Stimulated activated naive CD8-positive, alpha-beta T cell treated with anti-CD3 and anti-CD28 coated beads, Interleukin-15, amount 100 ng/mL, for 72 hours (primary cell): ENCODE results near the gene NUDT14.

Experiments
- ATAC-seq: fragments of 150-1000 bp; cut with Tn5 transposase; 2 replicates; pipeline ENCODE4 v1.10.0; 2021; ENCODE audit warnings: mild to moderate bottlenecking, moderate library complexity
- DNase-seq, 2 donors: peaks; one replicate each; pipeline ENCODE4 v3.0.0; 2021 to 2022
- H3K27ac Mint-ChIP-seq, 2 donors: one replicate each; pipeline ENCODE4 v1.8.0; 2022; ENCODE audit warnings: mild to moderate bottlenecking in 2 of 2, mixed read lengths in 2 of 2, moderate library complexity in 2 of 2
- H3K27me3 Mint-ChIP-seq: one replicate; pipeline ENCODE4 v1.8.0; 2022; ENCODE audit warnings: mixed read lengths
- H3K4me1 Mint-ChIP-seq: one replicate; pipeline ENCODE4 v1.8.0; 2022; ENCODE audit warnings: mild to moderate bottlenecking, mixed read lengths
- H3K4me3 Mint-ChIP-seq, 2 donors: one replicate each; pipeline ENCODE4 v1.8.0; 2022; ENCODE audit warnings: mild to moderate bottlenecking in 2 of 2, mixed read lengths in 2 of 2, moderate library complexity in 1 of 2
- H3K9me3 Mint-ChIP-seq, 2 donors: one replicate each; pipeline ENCODE4 v1.8.0; 2022; ENCODE audit warnings: mixed read lengths in 2 of 2

NUDT14 gene

DNA sequence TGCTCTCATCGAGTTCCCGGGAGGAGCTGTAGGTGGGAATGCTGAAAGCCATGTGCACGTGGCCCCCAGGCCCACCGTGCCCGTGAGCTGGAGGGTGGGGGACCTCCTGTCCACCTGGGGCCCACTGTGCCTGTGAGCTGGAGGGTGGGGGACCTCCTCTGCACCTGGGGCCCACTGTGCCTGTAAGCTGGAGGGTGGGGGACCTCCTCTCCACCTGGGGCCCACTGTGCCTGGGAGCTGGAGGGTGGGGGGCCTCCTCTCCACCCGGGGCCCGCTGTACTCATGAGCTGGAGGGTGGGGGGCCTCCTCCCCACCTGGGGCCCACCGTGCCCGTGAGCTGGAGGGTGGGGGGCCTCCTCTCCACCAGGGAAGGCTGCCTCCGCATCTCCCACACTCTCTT, 13.9 kb upstream of the NUDT14 start:
- H3K4me1 Mint-ChIP-seq: peaks cover 59% of the 10 kb centered on the region
- peaks cover 61% of the 10 kb centered on the region for H3K27me3 Mint-ChIP-seq
- DNase-seq: no peak
- H3K27ac Mint-ChIP-seq: no peak overlapping the region
- ATAC-seq: peak; percentile 18
- no peak overlapping the region for H3K4me3 Mint-ChIP-seq
- no peaks in the 10 kb centered on the region for H3K9me3 Mint-ChIP-seq

- H3K4me3 Mint-ChIP-seq: peak overlapping the region; percentile 12 to 55
- ATAC-seq: peak; percentile 32
- no peaks in the 10 kb centered on the region for H3K9me3 Mint-ChIP-seq
- peaks cover 53% of the 10 kb centered on the region for H3K4me1 Mint-ChIP-seq
- peaks cover 52% of the 10 kb centered on the region for H3K27me3 Mint-ChIP-seq
- peak in 1 of 2 donors; percentile 39 for DNase-seq
- no peak overlapping the region for H3K27ac Mint-ChIP-seq
Measured at GRCh38 chr14:105193916-105194782, 13.0 kb upstream of the NUDT14 start.

- Mint-ChIP-seq H3K27me3 (peaks cover 42% of the 10 kb centered on the region), H3K27ac (peak overlapping the region in 1 of 2 donors; percentile 67), H3K9me3 (peaks cover 2 to 10% of the 10 kb centered on the region in 2 donors), H3K4me3 (peak overlapping the region; percentile 15 to 55), H3K4me1 (peaks cover 47% of the 10 kb centered on the region)
- DNase-seq (no peak), ATAC-seq (peak; percentile 38)
Measured at GRCh38 chr14:105192866-105193731, 12.0 kb upstream of the NUDT14 start.

GRCh38 chr14:105187935-105188524, 6.9 kb upstream of the NUDT14 start:
- H3K9me3 Mint-ChIP-seq: peaks cover 5 to 14% of the 10 kb centered on the region in 2 donors
- peak; percentile 17 for ATAC-seq
- DNase-seq: no peak
- H3K4me3 Mint-ChIP-seq: no peak overlapping the region
- H3K27me3 Mint-ChIP-seq: peaks cover 23% of the 10 kb centered on the region
- H3K27ac Mint-ChIP-seq: no peak overlapping the region
- H3K4me1 Mint-ChIP-seq: peaks cover 11% of the 10 kb centered on the region

GRCh38 chr14:105187116-105187515, 6.0 kb upstream of the NUDT14 start:
- Mint-ChIP-seq H3K27ac (no peak overlapping the region), H3K4me1 (peaks cover 14% of the 10 kb centered on the region), H3K27me3 (peaks cover 23% of the 10 kb centered on the region), H3K4me3 (no peak overlapping the region), H3K9me3 (peaks cover 5 to 14% of the 10 kb centered on the region in 2 donors)
- DNase-seq (no peak), ATAC-seq (no peak)

DNA sequence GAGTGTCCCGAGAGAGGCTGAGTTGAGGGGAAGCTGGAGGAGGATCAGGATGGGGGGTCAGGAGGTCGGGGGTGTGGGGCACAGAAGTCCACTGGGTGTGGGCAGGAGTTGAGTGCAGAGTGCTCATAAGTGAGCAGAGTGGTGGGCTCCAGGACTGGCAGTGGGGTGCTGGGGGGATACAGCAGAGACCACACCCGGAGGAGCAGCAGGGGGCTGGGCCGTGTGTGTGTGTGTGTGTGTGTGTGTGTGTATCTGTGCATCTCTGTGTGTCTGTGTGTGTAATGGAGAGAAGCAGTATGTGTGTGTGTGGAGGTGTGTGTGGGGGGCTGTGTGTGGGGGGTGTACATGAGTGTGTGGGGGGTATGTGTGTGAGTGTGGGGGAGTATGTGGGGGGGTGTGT, 4.9 kb upstream of the NUDT14 start:
- peaks cover 18% of the 10 kb centered on the region for H3K4me1 Mint-ChIP-seq
- H3K27ac Mint-ChIP-seq: peak overlapping the region in 1 of 2 donors; percentile 93
- H3K27me3 Mint-ChIP-seq: peaks cover 23% of the 10 kb centered on the region
- H3K9me3 Mint-ChIP-seq: peaks cover 5 to 14% of the 10 kb centered on the region in 2 donors
- no peak for ATAC-seq
- no peak overlapping the region for H3K4me3 Mint-ChIP-seq
- DNase-seq: no peak

DNA sequence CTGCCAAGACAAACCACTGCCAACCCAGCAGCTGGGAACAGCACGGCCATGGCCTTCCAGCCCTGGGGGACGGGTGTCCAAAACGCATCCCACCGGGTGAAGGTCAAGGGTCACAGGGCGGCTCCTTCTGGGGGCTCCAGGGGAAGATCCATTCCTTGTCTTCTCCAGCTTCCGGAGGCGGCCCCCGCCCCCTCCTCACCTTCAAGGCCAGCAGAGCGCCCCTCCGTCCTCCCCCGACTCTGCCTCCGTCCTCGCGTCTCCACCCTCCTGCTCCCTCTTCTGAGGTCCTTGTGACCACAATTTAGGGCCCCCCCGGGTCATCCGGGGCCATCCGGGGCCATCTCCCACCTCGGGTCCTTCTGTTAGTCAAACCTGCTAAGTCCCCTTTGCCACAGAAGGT, 3.9 kb upstream of the NUDT14 start:
- DNase-seq (no peak), ATAC-seq (no peak)
- H3K4me1 Mint-ChIP-seq: peaks cover 25% of the 10 kb centered on the region
- no peak overlapping the region for H3K27ac Mint-ChIP-seq
- H3K9me3 Mint-ChIP-seq: peaks cover 5 to 14% of the 10 kb centered on the region in 2 donors
- peaks cover 28% of the 10 kb centered on the region for H3K27me3 Mint-ChIP-seq
- H3K4me3 Mint-ChIP-seq: no peak overlapping the region

- Mint-ChIP-seq H3K4me3 (no peak overlapping the region), H3K9me3 (peaks cover 5 to 14% of the 10 kb centered on the region in 2 donors), H3K4me1 (peaks cover 30% of the 10 kb centered on the region), H3K27ac (no peak overlapping the region), H3K27me3 (peaks cover 33% of the 10 kb centered on the region)
- DNase-seq (no peak), ATAC-seq (no peak)
Measured at GRCh38 chr14:105184461-105184860, 3.3 kb upstream of the NUDT14 start.

DNA sequence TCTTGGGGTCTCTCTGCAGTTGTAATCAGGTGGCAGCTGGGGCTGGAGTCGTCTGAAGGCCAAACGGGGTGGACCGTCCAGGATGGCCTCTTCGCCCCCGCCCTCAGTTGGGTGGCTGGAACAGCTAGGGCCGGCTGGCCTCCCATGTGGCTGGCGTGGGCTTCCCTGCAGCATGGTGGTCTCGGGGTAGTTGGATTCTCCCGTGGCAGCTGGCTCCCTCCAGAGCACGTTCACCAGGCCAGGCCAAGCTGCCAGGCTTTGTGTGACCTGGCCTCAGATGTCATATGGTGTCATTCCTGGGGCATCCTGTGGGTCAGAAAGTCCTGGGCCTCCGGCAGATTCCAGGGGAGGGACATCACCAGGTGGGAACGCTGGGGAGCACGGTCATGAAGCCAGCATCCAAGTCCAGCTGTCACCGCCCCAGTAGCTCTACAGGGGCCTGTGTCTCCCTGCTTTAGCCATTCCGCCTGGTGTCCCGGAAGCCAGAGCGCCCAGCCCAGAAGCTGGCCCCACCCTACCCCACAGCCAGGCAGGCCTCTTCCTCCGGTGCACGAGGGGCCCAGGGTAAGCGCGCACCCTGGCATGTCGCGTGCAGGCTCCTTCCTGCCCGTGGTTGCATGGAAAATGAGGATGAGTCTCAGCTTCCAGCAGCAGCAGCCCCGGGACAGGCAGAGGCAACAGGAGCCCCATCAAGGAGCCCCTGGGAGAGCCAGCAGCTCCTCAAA, 1.3 kb upstream of the NUDT14 start:
- H3K4me1 Mint-ChIP-seq: peaks cover 30% of the 10 kb centered on the region
- no peak overlapping the region for H3K27ac Mint-ChIP-seq
- H3K4me3 Mint-ChIP-seq: peak overlapping the region; percentile 18 to 58
- ATAC-seq (no peak), DNase-seq (no peak)
- H3K9me3 Mint-ChIP-seq: no peaks in the 10 kb centered on the region
- H3K27me3 Mint-ChIP-seq: peaks cover 33% of the 10 kb centered on the region

GRCh38 chr14:105181549-105182295, 610 bp upstream of the NUDT14 start:
- H3K27ac Mint-ChIP-seq: no peak overlapping the region
- ATAC-seq (no peak), DNase-seq (no peak)
- H3K9me3 Mint-ChIP-seq: no peaks in the 10 kb centered on the region
- H3K27me3 Mint-ChIP-seq: peaks cover 33% of the 10 kb centered on the region
- H3K4me3 Mint-ChIP-seq: peak overlapping the region; percentile 44 to 58
- H3K4me1 Mint-ChIP-seq: peaks cover 32% of the 10 kb centered on the region

GRCh38 chr14:105179191-105179590, 1.9 kb downstream of the NUDT14 start:
- Mint-ChIP-seq H3K9me3 (no peaks in the 10 kb centered on the region), H3K4me1 (peaks cover 42% of the 10 kb centered on the region), H3K4me3 (no peak overlapping the region), H3K27ac (no peak overlapping the region), H3K27me3 (peaks cover 21% of the 10 kb centered on the region)
- ATAC-seq (no peak), DNase-seq (no peak)

- Mint-ChIP-seq H3K27ac (no peak overlapping the region), H3K9me3 (no peaks in the 10 kb centered on the region), H3K4me3 (no peak overlapping the region), H3K27me3 (peaks cover 17% of the 10 kb centered on the region), H3K4me1 (peaks cover 46% of the 10 kb centered on the region)
- no peak for DNase-seq
- ATAC-seq: no peak
Measured at GRCh38 chr14:105178868-105179140, 2.3 kb downstream of the NUDT14 start.

DNA sequence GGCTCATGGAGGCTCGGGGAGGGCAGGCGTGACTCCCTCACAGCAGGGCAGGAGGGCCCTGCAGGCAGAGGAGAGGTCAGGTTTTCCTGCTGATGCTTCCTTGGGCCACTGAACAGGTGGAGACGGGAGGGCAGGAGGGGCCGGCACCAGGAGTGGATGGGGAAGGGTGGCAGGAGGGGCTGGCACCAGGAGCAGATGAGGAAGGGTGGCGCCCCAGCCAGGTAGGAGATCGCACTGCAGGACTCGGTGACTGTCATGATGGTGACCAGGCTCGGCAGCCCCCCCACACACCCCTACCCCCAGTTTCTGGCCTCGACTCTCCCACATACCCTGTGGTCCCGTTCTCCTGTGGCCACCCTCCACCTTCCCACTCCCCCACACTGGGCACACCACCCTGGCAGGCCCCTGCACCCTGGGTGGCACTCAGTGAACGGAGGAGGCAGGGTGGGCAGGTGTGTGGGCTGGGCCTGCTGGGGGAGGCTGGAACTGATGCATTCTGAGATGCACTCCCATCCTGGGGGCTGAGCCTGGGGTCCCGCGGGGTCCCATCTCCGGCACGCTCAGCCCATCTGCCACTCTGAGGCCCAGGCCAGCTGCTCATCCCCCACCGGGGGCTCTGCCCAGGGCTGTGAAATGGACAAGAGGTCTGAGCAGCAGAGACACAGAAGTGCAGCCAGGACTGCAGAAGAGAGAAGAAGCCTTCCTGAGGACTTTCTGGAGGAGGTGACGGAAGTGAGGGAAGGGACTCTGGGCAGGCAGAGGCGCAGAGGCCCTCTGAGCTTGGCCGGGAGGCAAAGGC, 2.8 kb downstream of the NUDT14 start:
- ATAC-seq (peak; percentile 10), DNase-seq (no peak)
- peak overlapping the region in 1 of 2 donors; percentile 33 for H3K27ac Mint-ChIP-seq
- no peak overlapping the region for H3K4me3 Mint-ChIP-seq
- peaks cover 46% of the 10 kb centered on the region for H3K4me1 Mint-ChIP-seq
- no peaks in the 10 kb centered on the region for H3K9me3 Mint-ChIP-seq
- peaks cover 12% of the 10 kb centered on the region for H3K27me3 Mint-ChIP-seq

DNA sequence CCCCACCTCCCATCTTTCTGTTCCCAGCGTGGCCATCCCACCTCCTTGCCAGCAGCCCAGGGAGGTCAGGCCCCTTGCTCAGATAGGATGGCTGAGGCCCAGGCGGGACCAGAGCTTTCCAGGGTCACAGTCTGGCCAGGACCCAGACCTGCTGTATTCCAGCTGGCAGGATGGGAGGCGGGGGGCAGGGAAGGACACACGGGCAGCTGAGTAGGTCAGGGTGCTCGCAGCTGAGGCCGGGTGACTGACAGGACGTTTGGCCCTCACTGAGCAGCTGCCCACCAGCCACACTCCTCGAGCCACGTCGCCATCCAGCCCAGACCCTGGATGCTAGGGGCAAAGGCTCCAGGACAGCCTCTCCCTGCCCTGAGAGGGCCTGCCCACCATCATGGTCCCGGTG, 4.0 kb downstream of the NUDT14 start:
- Mint-ChIP-seq H3K27ac (no peak overlapping the region), H3K4me1 (peaks cover 38% of the 10 kb centered on the region), H3K4me3 (no peak overlapping the region), H3K27me3 (peaks cover 11% of the 10 kb centered on the region), H3K9me3 (no peaks in the 10 kb centered on the region)
- DNase-seq (no peak), ATAC-seq (no peak)
